HG02610 (cell line): ENCODE measurements around the gene SYCP2.
"Not testable (repeated sequence)": the region's sequence is repeated elsewhere in the genome, so short reads cannot be mapped to it uniquely, and the experiment has no call there.

ENCODE experiments used
- ATAC-seq: cut with Tn5 transposase; IDR thresholded peaks from one replicate; pipeline ENCODE4 v1.9.1; 2021; ENCODE audit warnings: mild to moderate bottlenecking, moderate library complexity; ENCODE audit not compliant: unreplicated experiment

The SYCP2 gene

GRCh38 chr20:59933296-59933848 is at the start of gene SYCP2:
Gene SYCP2 (minus strand): TSS chr20:59933637. CDS start chr20:59922413, 11,224 bp downstream.
- no peak for ATAC-seq

- ATAC-seq: no peak
These were observed 49.6 kb upstream of the SYCP2 start for GRCh38 chr20:59983076-59983475.

- ATAC-seq: no peak
These were observed 43.6 kb upstream of the SYCP2 start for GRCh38 chr20:59977086-59977485.

GRCh38 chr20:59976156-59976782 is 42.8 kb upstream of the SYCP2 start:
- no peak for ATAC-seq

- no peak for ATAC-seq
These were observed 38.8 kb upstream of the SYCP2 start for GRCh38 chr20:59972037-59972801.

DNA sequence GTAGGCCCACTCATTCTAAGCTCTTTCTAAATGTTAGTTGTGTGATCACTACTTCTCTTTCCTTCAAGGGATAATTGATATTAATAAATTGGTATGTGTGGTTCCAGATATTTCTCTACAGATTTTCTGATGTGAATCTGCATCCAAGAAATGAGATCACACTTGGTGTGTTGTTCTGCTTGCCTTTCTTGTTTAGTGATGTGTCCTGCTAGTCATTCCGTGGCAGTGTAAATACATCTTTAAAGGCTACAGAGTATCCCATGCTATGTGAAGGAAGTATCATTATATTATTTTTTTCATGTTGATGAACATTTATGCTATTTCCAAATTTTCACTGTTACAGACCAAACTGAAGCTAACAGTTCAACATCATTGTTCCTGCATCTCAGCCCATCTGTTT is 38.0 kb upstream of the SYCP2 start:
- no peak for ATAC-seq

DNA sequence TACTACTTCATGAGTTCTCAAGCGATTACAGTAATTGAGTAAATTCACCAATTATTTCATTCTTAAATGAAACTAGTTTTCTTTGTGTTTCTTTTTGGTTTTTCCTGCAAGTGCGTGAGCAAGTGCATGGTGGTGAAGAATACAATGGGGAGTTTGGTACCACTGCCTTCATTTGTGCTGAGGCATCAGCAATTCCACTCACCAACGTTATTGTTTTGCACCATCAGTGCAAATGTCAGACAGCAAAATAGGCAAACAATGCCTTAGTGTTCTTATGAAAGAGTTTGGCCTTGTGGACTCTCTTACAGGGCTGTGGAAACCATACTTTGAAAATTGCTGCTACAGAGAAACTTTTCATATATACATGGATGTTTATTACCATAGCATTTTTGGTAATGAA is 33.0 kb upstream of the SYCP2 start:
- no peak for ATAC-seq

DNA sequence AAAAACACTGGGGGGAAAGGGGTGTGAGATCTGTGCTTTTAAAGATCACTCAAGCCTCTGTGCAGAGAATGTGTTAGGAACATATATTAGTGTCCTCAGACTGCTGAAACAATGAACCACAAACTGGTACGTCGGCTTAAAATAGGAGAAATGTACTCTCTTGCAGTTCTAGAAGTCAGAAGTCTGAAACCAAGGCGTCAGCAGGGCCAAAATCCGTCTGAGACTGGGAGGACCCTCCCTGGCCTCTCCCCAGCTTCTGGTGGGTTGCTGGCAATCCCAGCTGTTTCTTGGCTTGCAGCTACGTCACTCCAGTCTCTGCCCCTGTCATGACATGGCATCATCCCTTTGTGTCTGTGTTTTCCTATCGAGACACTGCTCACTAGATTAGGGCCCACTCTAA is 28.7 kb upstream of the SYCP2 start:
- ATAC-seq: no peak

DNA sequence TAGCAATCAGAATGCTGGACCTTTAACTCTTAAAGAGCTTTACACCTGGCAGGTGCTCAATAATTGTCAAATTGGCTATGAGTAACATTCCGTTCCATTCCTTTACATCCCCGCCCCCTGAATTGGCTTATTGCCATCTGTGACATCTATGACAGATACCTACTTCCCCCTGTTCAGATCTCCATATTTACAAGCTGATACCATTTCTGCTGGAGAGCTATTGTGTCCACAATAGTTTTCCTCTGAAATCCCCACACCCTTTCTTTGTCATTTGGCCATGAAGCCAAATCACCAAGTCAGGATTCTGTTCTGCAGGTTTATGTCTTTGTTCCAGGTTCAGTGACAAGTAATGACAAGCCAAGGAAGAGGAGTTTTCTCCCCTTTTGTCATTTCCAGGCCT is 28.0 kb upstream of the SYCP2 start:
- no peak for ATAC-seq

- ATAC-seq: no peak
These were observed 25.2 kb upstream of the SYCP2 start for GRCh38 chr20:59958626-59959025.

- no peak for ATAC-seq
These were observed 24.7 kb upstream of the SYCP2 start, which contains the start of gene CDH26 for GRCh38 chr20:59958123-59958522. Gene CDH26 (plus strand): TSS chr20:59958423. CDS start chr20:59958727, 304 bp downstream.

DNA sequence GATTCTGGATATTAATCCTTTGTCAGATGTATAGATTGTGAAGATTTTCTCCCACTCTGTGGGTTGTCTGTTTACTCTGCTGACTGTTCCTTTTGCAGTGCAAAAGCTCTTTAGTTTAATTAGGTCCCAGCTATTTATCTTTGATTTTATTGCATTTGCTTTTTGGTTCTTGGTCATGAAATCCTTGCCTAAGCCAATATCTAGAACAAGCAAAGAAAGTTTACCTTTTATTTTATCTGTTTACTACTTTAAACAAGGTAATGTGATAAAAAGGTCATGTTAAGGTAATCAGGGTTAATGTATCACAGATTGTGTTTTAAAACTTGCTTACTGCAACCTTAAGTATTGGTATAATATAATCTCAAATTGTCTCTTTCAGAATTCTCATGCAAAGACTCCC is 24.1 kb upstream of the SYCP2 start:
- ATAC-seq: not testable (repeated sequence)

GRCh38 chr20:59955131-59955796 is 21.8 kb upstream of the SYCP2 start:
- ATAC-seq: no peak

DNA sequence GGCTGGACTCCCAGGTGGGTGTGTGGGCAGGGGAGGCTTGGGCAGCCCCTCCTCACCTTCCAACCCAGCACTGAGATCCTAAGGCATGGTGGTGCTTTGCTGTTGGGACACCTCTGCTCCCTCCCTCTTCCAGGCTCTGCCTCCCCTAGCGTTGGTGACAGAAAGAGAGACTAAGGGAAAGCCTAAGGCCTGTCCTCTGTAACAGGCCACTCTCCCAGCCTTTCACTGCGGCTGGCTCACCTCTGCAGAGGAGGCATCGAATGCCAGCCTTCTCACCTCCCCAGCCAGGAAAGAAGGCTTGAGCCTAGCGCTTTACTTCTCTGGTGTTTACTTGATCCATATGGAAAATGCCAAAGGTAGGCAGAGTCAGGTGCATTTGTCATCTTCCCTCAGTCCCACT is 21.3 kb upstream of the SYCP2 start:
- ATAC-seq: no peak

DNA sequence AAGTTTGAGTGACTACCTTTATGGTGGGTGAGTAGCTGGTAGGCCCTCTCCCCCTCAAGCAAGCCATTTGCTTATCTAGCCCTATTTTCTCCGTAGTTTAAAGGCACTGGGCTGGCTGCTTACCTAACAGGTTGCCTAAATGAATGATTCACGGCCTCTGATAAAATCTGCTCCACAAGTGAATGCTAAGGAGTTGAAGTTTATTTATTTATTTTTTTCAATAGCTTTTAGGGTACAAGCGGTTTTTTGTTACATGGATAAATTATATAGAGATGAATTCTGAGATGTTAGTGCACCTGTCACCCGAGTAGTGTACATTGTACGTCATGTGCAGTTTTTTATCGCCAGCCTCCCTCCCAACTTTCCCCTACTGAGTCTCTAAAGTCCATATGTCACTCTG is 16.5 kb upstream of the SYCP2 start:
- no peak for ATAC-seq

- ATAC-seq: no peak
These were observed 15.6 kb upstream of the SYCP2 start for GRCh38 chr20:59948828-59949720.

GRCh38 chr20:59948212-59948611 is 14.8 kb upstream of the SYCP2 start:
- ATAC-seq: no peak

DNA sequence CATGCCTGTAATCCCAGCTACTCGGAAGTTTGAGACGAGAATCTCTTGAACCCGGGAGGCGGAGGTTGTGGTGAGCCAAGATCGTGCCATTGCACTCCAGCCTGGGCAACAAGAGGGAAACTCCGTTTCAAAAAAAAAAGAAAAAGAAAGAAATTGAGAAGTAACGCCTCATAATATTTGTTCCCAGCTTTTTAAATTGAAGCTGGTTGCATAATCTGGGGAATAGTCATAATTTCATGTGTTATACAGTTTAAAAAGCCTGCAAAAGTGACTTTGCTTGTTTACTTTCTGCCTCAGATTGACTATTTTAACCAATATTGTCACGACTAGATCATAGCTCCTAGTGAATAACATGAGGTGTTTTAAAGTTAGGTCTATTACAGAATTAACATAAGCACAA is 13.9 kb upstream of the SYCP2 start:
- ATAC-seq: no peak

DNA sequence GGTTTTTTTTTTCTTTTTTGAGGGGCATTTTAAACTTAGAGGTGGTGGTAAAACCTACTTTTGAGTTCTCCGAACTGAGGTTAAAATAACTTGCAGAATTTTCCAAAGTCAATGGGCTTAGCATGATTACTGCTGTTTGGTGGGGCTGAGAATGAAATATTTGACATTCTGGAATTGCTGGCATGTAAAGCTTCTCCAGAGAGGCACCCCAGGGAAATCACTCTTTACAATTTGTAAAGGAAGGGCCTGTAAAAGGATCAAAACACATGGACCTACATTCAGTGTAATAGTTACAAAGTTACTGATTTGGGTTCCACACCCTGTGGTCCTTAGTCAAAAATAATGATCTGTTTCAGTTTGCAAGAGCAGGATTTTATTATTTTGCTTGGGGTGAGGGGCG is 12.3 kb upstream of the SYCP2 start:
- ATAC-seq: no peak

- no peak for ATAC-seq
These were observed 11.7 kb upstream of the SYCP2 start for GRCh38 chr20:59945175-59945574.

GRCh38 chr20:59944726-59945125 is 11.3 kb upstream of the SYCP2 start:
- ATAC-seq: no peak
